Measurements from ENCODE around the gene SZT2. TPM values are rescaled to one million over a fixed set of nuclear protein-coding genes. Genes with fewer than 3 reads are reported as not detected.

Gene SZT2
- total and polyA plus RNA-seq, 2 of the 4 experiments (the other 2 are of a cell fraction): 9.5 to 14.3 TPM

- no peak overlapping the region for H3K23ac ChIP-seq (ENCODE audit: low read depth, low read length)
- 0 out of 2 replicates have a peak overlapping the region, but pooled peaks have one; percentile 9 for H2AK5ac ChIP-seq (ENCODE audit: low read depth, low read length)
- H4K8ac ChIP-seq (ENCODE audit: low read depth in 2 of 2, low read length in 2 of 2): no peak overlapping the region
- H3K9me3 ChIP-seq (ENCODE audit: control insufficient read depth, insufficient read depth, low read length): no peaks in the 10 kb centered on the region
- H3K79me1 ChIP-seq (ENCODE audit: low read depth in 1 of 2, low read length in 2 of 2): peaks cover 0 to 20% of the 10 kb centered on the region in 2 experiments; a peak in 2 of 4 replicates
- no peak overlapping the region for H3K4ac ChIP-seq (ENCODE audit: low read depth, low read length)
- H4K91ac ChIP-seq (ENCODE audit: insufficient read depth, low read depth, low read length): no peak overlapping the region
- H2AFZ ChIP-seq (replicated peaks; ENCODE audit: low read length, poor library complexity): no peak overlapping the region
- no peak for ATAC-seq (ENCODE audit: low read depth)
- no peaks in the 10 kb centered on the region; the same call in 1 of the 2 replicates for H4K20me1 ChIP-seq (ENCODE audit: insufficient read depth, low read length)
- H2BK15ac ChIP-seq (ENCODE audit: low read depth, low read length): no peak overlapping the region
- H3K18ac ChIP-seq (ENCODE audit: low read depth, low read length): no peak overlapping the region
- H4K5ac ChIP-seq (ENCODE audit: low read depth, low read length): no peak overlapping the region
- no peak for DNase-seq
- H3K56ac ChIP-seq (ENCODE audit: extremely low read depth, insufficient read depth, low read length): no peak overlapping the region
- no peak overlapping the region for H2BK120ac ChIP-seq (ENCODE audit: low read depth, low read length)
- 98% methylated on average over 6 of the region's 12 CpGs; no CpG with 5 or more reads in 1 of the 2 experiments for WGBS, 2 experiments (ENCODE audit: extremely low coverage in 2 of 2, insufficient read length in 1 of 2)
- in situ Hi-C loops (cut with MboI; ENCODE audit: low sequenced_read_pairs) (no loop called here), dilution Hi-C loops (cut with HindIII; ENCODE audit: low sequenced_read_pairs, unreplicated experiment) (no loop called here), intact Hi-C loops (cut with micrococcal nuclease) (no loop called here)
- CTCF ChIA-PET: no interaction called here
- H3K36me3 ChIP-seq (ENCODE audit: control insufficient read depth, insufficient read depth, low read length): peaks cover 87% of the 10 kb centered on the region
- H2AK9ac ChIP-seq (replicated peaks; ENCODE audit: low read depth, low read length, poor library complexity): no peak overlapping the region
- H3K4me3 ChIP-seq (ENCODE audit: insufficient read depth, low read depth, low read length): no peak overlapping the region
- H3K27me3 ChIP-seq (ENCODE audit: control insufficient read depth, insufficient read depth, low read length): no peaks in the 10 kb centered on the region
- no peak overlapping the region for H3K14ac ChIP-seq (replicated peaks; ENCODE audit: low read depth, low read length)
- POLR2A ChIA-PET (ENCODE audit: unreplicated experiment): no interaction called here
- H3K4me2 ChIP-seq (ENCODE audit: low read depth, low read length): no peak overlapping the region
- H3K27ac ChIP-seq (ENCODE audit: insufficient read depth, low read length): no peak overlapping the region
- BruUV-seq (replicated peaks): TSS peak; percentile 54
- TF ChIP-seq POLR2A (IDR thresholded peaks at IDR 0.05; ENCODE audit: low read depth, low read length) (no peak), SMC3 (IDR thresholded peaks at IDR 0.05; ENCODE audit: low read depth, low read length) (no peak), BHLHE40 (IDR thresholded peaks at IDR 0.05; ENCODE audit: low read depth, low read length) (no peak), RFX5 (IDR thresholded peaks at IDR 0.05; ENCODE audit: low read depth, low read length) (no peak), NFE2L2 (IDR thresholded peaks at IDR 0.05; ENCODE audit: low read depth, low read length) (no peak)
- no peak overlapping the region for H3K9ac ChIP-seq (ENCODE audit: low read depth, low read length)
- H3K4me1 ChIP-seq (ENCODE audit: control insufficient read depth, insufficient read depth, low read length): peaks cover 4% of the 10 kb centered on the region; the same call in 1 of the 2 replicates
- no peak overlapping the region for H2BK20ac ChIP-seq (ENCODE audit: low read depth, low read length)
- peaks cover 32% of the 10 kb centered on the region for H3K9me1 ChIP-seq (ENCODE audit: insufficient read depth, low read length)
- no peak overlapping the region for H2BK5ac ChIP-seq (ENCODE audit: low read depth, low read length, poor library complexity, severe bottlenecking)
Measured at GRCh38 chr1:43442756-43443155, 53.1 kb downstream of the SZT2 start.
